ENCODE data around the gene ITPR2.
"Not testable (repeated sequence)": the region's sequence is repeated elsewhere in the genome, so short reads cannot be mapped to it uniquely, and the experiment has no call there.

Gene ITPR2

GRCh38 chr12:26648584-26648983, 184.4 kb downstream of the ITPR2 start:
- Histone ChIP-seq H3K36me3 (ENCODE audit: control insufficient read depth, insufficient read depth, low read length) (peaks cover 13% of the 10 kb centered on the region), H3K27me3 (replicated peaks; ENCODE audit: control insufficient read depth, insufficient read depth, low read length) (no peaks in the 10 kb centered on the region), H3K4me3 (replicated peaks; ENCODE audit: low read depth, low read length) (no peak overlapping the region)
- no peak for DNase-seq (ENCODE audit: extremely low read depth, insufficient read length)
- no peak for TF ChIP-seq CTCF (IDR thresholded peaks at IDR 0.05; ENCODE audit: insufficient read depth, low read length, poor library complexity, severe bottlenecking)

GRCh38 chr12:26648066-26648465, 184.9 kb downstream of the ITPR2 start:
- no peak for DNase-seq (ENCODE audit: extremely low read depth, insufficient read length)
- Histone ChIP-seq H3K36me3 (ENCODE audit: control insufficient read depth, insufficient read depth, low read length) (peaks cover 12% of the 10 kb centered on the region), H3K27me3 (replicated peaks; ENCODE audit: control insufficient read depth, insufficient read depth, low read length) (no peaks in the 10 kb centered on the region), H3K4me3 (replicated peaks; ENCODE audit: low read depth, low read length) (no peak overlapping the region)
- TF ChIP-seq CTCF (IDR thresholded peaks at IDR 0.05; ENCODE audit: insufficient read depth, low read length, poor library complexity, severe bottlenecking), result no peak

GRCh38 chr12:26647088-26647487, 185.9 kb downstream of the ITPR2 start:
- Histone ChIP-seq H3K4me3 (replicated peaks; ENCODE audit: low read depth, low read length) (no peak overlapping the region), H3K36me3 (ENCODE audit: control insufficient read depth, insufficient read depth, low read length) (peaks cover 14% of the 10 kb centered on the region), H3K27me3 (replicated peaks; ENCODE audit: control insufficient read depth, insufficient read depth, low read length) (no peaks in the 10 kb centered on the region)
- TF ChIP-seq CTCF (IDR thresholded peaks at IDR 0.05; ENCODE audit: insufficient read depth, low read length, poor library complexity, severe bottlenecking), result no peak
- DNase-seq (ENCODE audit: extremely low read depth, insufficient read length), result no peak

- Histone ChIP-seq H3K36me3 (ENCODE audit: control insufficient read depth, insufficient read depth, low read length) (peaks cover 14% of the 10 kb centered on the region), H3K4me3 (replicated peaks; ENCODE audit: low read depth, low read length) (no peak overlapping the region), H3K27me3 (replicated peaks; ENCODE audit: control insufficient read depth, insufficient read depth, low read length) (no peaks in the 10 kb centered on the region)
- no peak for TF ChIP-seq CTCF (IDR thresholded peaks at IDR 0.05; ENCODE audit: insufficient read depth, low read length, poor library complexity, severe bottlenecking)
- DNase-seq (ENCODE audit: extremely low read depth, insufficient read length), result no peak
These were observed 186.4 kb downstream of the ITPR2 start for GRCh38 chr12:26646571-26646970.

- H3K4me3 ChIP-seq (replicated peaks; ENCODE audit: low read depth, low read length), result not testable (repeated sequence)
These were observed 188.6 kb downstream of the ITPR2 start for GRCh38 chr12:26644376-26644775.

GRCh38 chr12:26643532-26644315, 189.3 kb downstream of the ITPR2 start:
- Histone ChIP-seq H3K27me3 (replicated peaks; ENCODE audit: control insufficient read depth, insufficient read depth, low read length) (no peaks in the 10 kb centered on the region), H3K4me3 (replicated peaks; ENCODE audit: low read depth, low read length) (no peak overlapping the region), H3K36me3 (ENCODE audit: control insufficient read depth, insufficient read depth, low read length) (peaks cover 13% of the 10 kb centered on the region)
- no peak for DNase-seq (ENCODE audit: extremely low read depth, insufficient read length)
- no peak for TF ChIP-seq CTCF (IDR thresholded peaks at IDR 0.05; ENCODE audit: insufficient read depth, low read length, poor library complexity, severe bottlenecking)

More at GRCh38 chr12:26644376-26644775, 188.6 kb downstream of the ITPR2 start:
- not testable (repeated sequence) for DNase-seq (ENCODE audit: extremely low read depth, insufficient read length); H3K27me3 ChIP-seq (replicated peaks; ENCODE audit: control insufficient read depth, insufficient read depth, low read length)
- H3K36me3 ChIP-seq (ENCODE audit: control insufficient read depth, insufficient read depth, low read length), result peaks cover 14% of the 10 kb centered on the region
